ENCODE measurements around the gene F2.

F2 gene

GRCh38 chr11:46694607-46695006 lies 24.4 kb upstream of the F2 start:
- no peak overlapping the region for H2BK15ac ChIP-seq (ENCODE audit: low read length)

DNA sequence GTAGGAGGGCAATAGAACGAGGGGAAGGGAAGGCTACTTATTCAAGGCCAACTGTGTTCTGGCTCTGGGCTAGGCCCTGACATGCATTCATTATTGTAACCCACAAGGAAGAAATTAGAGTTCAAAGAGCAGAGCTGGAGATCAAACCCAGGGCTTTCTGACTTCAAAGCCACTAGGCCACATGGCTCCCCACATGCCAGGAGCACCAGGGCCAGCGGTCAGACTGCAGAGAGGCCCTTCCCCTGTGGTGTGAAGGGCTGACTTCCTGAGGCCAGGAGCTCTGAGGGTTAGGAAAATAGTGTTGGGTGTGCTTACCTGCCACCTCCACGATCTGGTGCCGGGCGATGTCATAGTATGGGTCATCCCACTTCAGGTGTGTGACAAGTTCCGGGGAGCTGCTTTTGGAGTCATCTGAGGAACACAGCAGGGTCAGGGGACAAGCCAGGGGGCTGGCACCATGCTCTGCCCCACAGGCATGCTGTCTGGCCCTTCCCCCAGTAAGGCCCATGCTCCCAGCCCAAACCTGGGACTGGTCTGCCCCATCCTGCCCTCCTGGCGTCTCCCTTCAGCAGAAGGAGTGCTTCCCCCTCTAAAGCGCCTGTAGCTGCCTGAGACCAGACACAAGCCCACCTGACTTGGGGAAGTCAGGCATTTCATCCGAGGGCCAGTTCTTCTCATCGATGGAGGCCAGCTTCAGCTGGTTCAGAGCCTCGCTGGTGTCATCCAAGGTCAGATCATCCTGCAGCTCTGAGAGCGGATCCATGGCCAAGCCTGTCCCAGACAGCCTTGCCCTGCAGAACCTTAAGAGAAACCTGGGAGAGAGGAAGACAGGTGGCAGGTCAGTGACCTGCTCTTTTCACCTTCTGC lies 23.4 kb upstream of the F2 start:
- peaks cover 7% of the 10 kb centered on the region for H3K79me1 ChIP-seq (ENCODE audit: low read depth, low read length)
- no peak overlapping the region for H3K4me2 ChIP-seq (ENCODE audit: insufficient read depth, low read length, poor library complexity, severe bottlenecking)
- no peak overlapping the region for H3K18ac ChIP-seq (ENCODE audit: low read length)
- H3K27me3 ChIP-seq (ENCODE audit: control insufficient read depth in 3 of 3, insufficient read depth in 3 of 3, low read depth in 1 of 3, low read length in 3 of 3): no peaks in the 10 kb centered on the region
- no peak overlapping the region for H2BK12ac ChIP-seq (ENCODE audit: low read length)
- no peak overlapping the region for H2BK120ac ChIP-seq (ENCODE audit: low read depth, low read length)
- no peak overlapping the region for H3K9ac ChIP-seq (ENCODE audit: low read depth, low read length, poor library complexity)
- no peak overlapping the region for H2AK5ac ChIP-seq (ENCODE audit: low read depth, low read length)
- no peak for DNase-seq (ENCODE audit: low spot score)
- no peak overlapping the region for H3K14ac ChIP-seq (ENCODE audit: low read length)
- no peak overlapping the region for H3K27ac ChIP-seq (replicated peaks; ENCODE audit: low read length)
- H3K4ac ChIP-seq (ENCODE audit: low read length): no peak overlapping the region
- no peak overlapping the region for H4K8ac ChIP-seq (ENCODE audit: low read depth, low read length)
- H2AFZ ChIP-seq (ENCODE audit: low read length): no peak overlapping the region
- no CpG with 5 or more reads among the region's 12 CpGs for WGBS, 2 donors (ENCODE audit: extremely low coverage in 2 of 2, insufficient read length in 2 of 2, insufficient replicate concordance in 1 of 2)
- no peak overlapping the region for H3K4me3 ChIP-seq (ENCODE audit: low read length in 2 of 2)
- H3K9me3 ChIP-seq (replicated peaks in 1 of 2; ENCODE audit: control insufficient read depth in 2 of 2, insufficient read depth in 1 of 2, low read depth in 1 of 2, low read length in 2 of 2): no peaks in the 10 kb centered on the region
- H3K36me3 ChIP-seq (replicated peaks in 1 of 2; ENCODE audit: control insufficient read depth in 2 of 2, insufficient read depth in 2 of 2, low read length in 2 of 2): peaks cover 16 to 38% of the 10 kb centered on the region in 2 donors
- no peak overlapping the region for H2BK15ac ChIP-seq (ENCODE audit: low read length)
- H3K4me1 ChIP-seq (ENCODE audit: control insufficient read depth in 2 of 2, insufficient read depth in 1 of 2, low read depth in 1 of 2, low read length in 2 of 2): no peaks in the 10 kb centered on the region
- H2BK5ac ChIP-seq (ENCODE audit: low read length): peak overlapping the region; percentile 82
- no peak overlapping the region for H3K23ac ChIP-seq (ENCODE audit: low read depth, low read length, poor library complexity)
- H4K91ac ChIP-seq (ENCODE audit: low read depth, low read length, poor library complexity): no peak overlapping the region

More at GRCh38 chr11:46694607-46695006, 24.4 kb upstream of the F2 start:
- H4K91ac ChIP-seq (ENCODE audit: low read depth, low read length, poor library complexity): no peak overlapping the region
- no peaks in the 10 kb centered on the region for H3K27me3 ChIP-seq (ENCODE audit: control insufficient read depth in 3 of 3, insufficient read depth in 3 of 3, low read depth in 1 of 3, low read length in 3 of 3)
- H3K27ac ChIP-seq (replicated peaks; ENCODE audit: low read length): no peak overlapping the region
- H2AFZ ChIP-seq (ENCODE audit: low read length): no peak overlapping the region
- H2BK5ac ChIP-seq (ENCODE audit: low read length): no peak overlapping the region
- no peak overlapping the region for H3K9ac ChIP-seq (ENCODE audit: low read depth, low read length, poor library complexity)
- no peaks in the 10 kb centered on the region for H3K9me3 ChIP-seq (replicated peaks in 1 of 2; ENCODE audit: control insufficient read depth in 2 of 2, insufficient read depth in 1 of 2, low read depth in 1 of 2, low read length in 2 of 2)
- H2BK12ac ChIP-seq (ENCODE audit: low read length): no peak overlapping the region
- peaks cover 7% of the 10 kb centered on the region for H3K79me1 ChIP-seq (ENCODE audit: low read depth, low read length)
- H3K4me1 ChIP-seq (ENCODE audit: control insufficient read depth in 2 of 2, insufficient read depth in 1 of 2, low read depth in 1 of 2, low read length in 2 of 2): no peaks in the 10 kb centered on the region
- no peak overlapping the region for H3K4me2 ChIP-seq (ENCODE audit: insufficient read depth, low read length, poor library complexity, severe bottlenecking)
- H4K8ac ChIP-seq (ENCODE audit: low read depth, low read length): no peak overlapping the region
- peaks cover 16 to 38% of the 10 kb centered on the region in 2 donors for H3K36me3 ChIP-seq (replicated peaks in 1 of 2; ENCODE audit: control insufficient read depth in 2 of 2, insufficient read depth in 2 of 2, low read length in 2 of 2)
- H2BK120ac ChIP-seq (ENCODE audit: low read depth, low read length): peak overlapping the region; percentile 31
- no peak overlapping the region for H3K14ac ChIP-seq (ENCODE audit: low read length)
- DNase-seq (ENCODE audit: low spot score): no peak
- no CpG with 5 or more reads among the region's 7 CpGs for WGBS, 2 donors (ENCODE audit: extremely low coverage in 2 of 2, insufficient read length in 2 of 2, insufficient replicate concordance in 1 of 2)
- no peak overlapping the region for H3K23ac ChIP-seq (ENCODE audit: low read depth, low read length, poor library complexity)
- no peak overlapping the region for H3K4me3 ChIP-seq (ENCODE audit: low read length in 2 of 2)
- no peak overlapping the region for H2AK5ac ChIP-seq (ENCODE audit: low read depth, low read length)
- H3K18ac ChIP-seq (ENCODE audit: low read length): no peak overlapping the region
- H3K4ac ChIP-seq (ENCODE audit: low read length): no peak overlapping the region

- H2AK5ac ChIP-seq (ENCODE audit: low read depth, low read length): no peak overlapping the region
- no peak overlapping the region for H3K4me2 ChIP-seq (ENCODE audit: insufficient read depth, low read length, poor library complexity, severe bottlenecking)
- H2AFZ ChIP-seq (ENCODE audit: low read length): no peak overlapping the region
- DNase-seq (ENCODE audit: low spot score): no peak
- H4K8ac ChIP-seq (ENCODE audit: low read depth, low read length): no peak overlapping the region
- H3K18ac ChIP-seq (ENCODE audit: low read length): no peak overlapping the region
- H3K4ac ChIP-seq (ENCODE audit: low read length): no peak overlapping the region
- H3K4me1 ChIP-seq (ENCODE audit: control insufficient read depth in 2 of 2, insufficient read depth in 1 of 2, low read depth in 1 of 2, low read length in 2 of 2): no peaks in the 10 kb centered on the region
- H3K4me3 ChIP-seq (ENCODE audit: low read length in 2 of 2): no peak overlapping the region
- no peak overlapping the region for H2BK12ac ChIP-seq (ENCODE audit: low read length)
- H4K91ac ChIP-seq (ENCODE audit: low read depth, low read length, poor library complexity): no peak overlapping the region
- no peaks in the 10 kb centered on the region for H3K9me3 ChIP-seq (replicated peaks in 1 of 2; ENCODE audit: control insufficient read depth in 2 of 2, insufficient read depth in 1 of 2, low read depth in 1 of 2, low read length in 2 of 2)
- peak overlapping the region; percentile 80 for H3K23ac ChIP-seq (ENCODE audit: low read depth, low read length, poor library complexity)
- peaks cover 16 to 38% of the 10 kb centered on the region in 2 donors for H3K36me3 ChIP-seq (replicated peaks in 1 of 2; ENCODE audit: control insufficient read depth in 2 of 2, insufficient read depth in 2 of 2, low read length in 2 of 2)
- H2BK5ac ChIP-seq (ENCODE audit: low read length): no peak overlapping the region
- H2BK120ac ChIP-seq (ENCODE audit: low read depth, low read length): no peak overlapping the region
- H3K79me1 ChIP-seq (ENCODE audit: low read depth, low read length): peaks cover 7% of the 10 kb centered on the region
- H3K9ac ChIP-seq (ENCODE audit: low read depth, low read length, poor library complexity): no peak overlapping the region
- no peaks in the 10 kb centered on the region for H3K27me3 ChIP-seq (ENCODE audit: control insufficient read depth in 3 of 3, insufficient read depth in 3 of 3, low read depth in 1 of 3, low read length in 3 of 3)
- H3K27ac ChIP-seq (replicated peaks; ENCODE audit: low read length): no peak overlapping the region
- H2BK15ac ChIP-seq (ENCODE audit: low read length): no peak overlapping the region
- no peak overlapping the region for H3K14ac ChIP-seq (ENCODE audit: low read length)
- no CpG with 5 or more reads among the region's 11 CpGs for WGBS, 2 donors (ENCODE audit: extremely low coverage in 2 of 2, insufficient read length in 2 of 2, insufficient replicate concordance in 1 of 2)
Measured at GRCh38 chr11:46696212-46696558, 22.8 kb upstream of the F2 start.

DNA sequence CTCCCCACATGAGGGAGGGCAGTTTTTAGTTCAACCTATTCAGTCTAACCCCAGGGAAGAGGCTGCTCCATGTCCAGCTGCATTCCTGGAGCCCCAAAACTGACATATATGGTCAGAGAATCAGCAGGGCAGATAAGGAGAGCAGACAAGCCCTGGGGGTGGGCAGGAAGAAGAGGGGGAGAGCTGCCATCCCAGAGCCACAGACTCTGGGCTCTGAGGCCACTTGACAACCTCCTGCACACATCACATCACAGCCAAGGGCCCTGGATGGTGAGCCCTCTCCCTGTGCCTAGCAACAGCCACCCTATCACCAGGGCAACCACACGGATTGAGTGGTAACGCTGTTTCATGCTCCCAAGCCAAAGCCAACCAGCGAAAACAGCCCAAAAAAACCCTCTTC lies 21.7 kb upstream of the F2 start:
- Histone ChIP-seq H3K27me3 (ENCODE audit: control insufficient read depth in 3 of 3, insufficient read depth in 3 of 3, low read depth in 1 of 3, low read length in 3 of 3) (no peaks in the 10 kb centered on the region), H3K4me2 (ENCODE audit: insufficient read depth, low read length, poor library complexity, severe bottlenecking) (no peak overlapping the region), H2AK5ac (ENCODE audit: low read depth, low read length) (no peak overlapping the region), H3K14ac (ENCODE audit: low read length) (no peak overlapping the region), H2AFZ (ENCODE audit: low read length) (no peak overlapping the region), H3K4me1 (ENCODE audit: control insufficient read depth in 2 of 2, insufficient read depth in 1 of 2, low read depth in 1 of 2, low read length in 2 of 2) (peaks cover 3 to 4% of the 10 kb centered on the region in 2 donors), H3K27ac (replicated peaks; ENCODE audit: low read length) (no peak overlapping the region), H2BK12ac (ENCODE audit: low read length) (no peak overlapping the region), H3K4ac (ENCODE audit: low read length) (no peak overlapping the region), H4K91ac (ENCODE audit: low read depth, low read length, poor library complexity) (no peak overlapping the region), H3K9me3 (replicated peaks in 1 of 2; ENCODE audit: control insufficient read depth in 2 of 2, insufficient read depth in 1 of 2, low read depth in 1 of 2, low read length in 2 of 2) (no peaks in the 10 kb centered on the region), H2BK15ac (ENCODE audit: low read length) (no peak overlapping the region), H3K36me3 (replicated peaks in 1 of 2; ENCODE audit: control insufficient read depth in 2 of 2, insufficient read depth in 2 of 2, low read length in 2 of 2) (peaks cover 16 to 33% of the 10 kb centered on the region in 2 donors), H3K79me1 (ENCODE audit: low read depth, low read length) (peaks cover 9% of the 10 kb centered on the region), H2BK120ac (ENCODE audit: low read depth, low read length) (no peak overlapping the region), H3K18ac (ENCODE audit: low read length) (no peak overlapping the region), H4K8ac (ENCODE audit: low read depth, low read length) (no peak overlapping the region), H3K9ac (ENCODE audit: low read depth, low read length, poor library complexity) (peak overlapping the region; percentile 16), H3K4me3 (ENCODE audit: low read length in 2 of 2) (no peak overlapping the region), H3K23ac (ENCODE audit: low read depth, low read length, poor library complexity) (no peak overlapping the region), H2BK5ac (ENCODE audit: low read length) (peak overlapping the region; percentile 57)
- DNase-seq (ENCODE audit: low spot score): no peak
- no CpG with 5 or more reads among the region's 3 CpGs for WGBS, 2 donors (ENCODE audit: extremely low coverage in 2 of 2, insufficient read length in 2 of 2, insufficient replicate concordance in 1 of 2)

Data from neuronal stem cell (in vitro differentiated cells).